ENCODE results near the gene DPPA4. TPM values are rescaled to one million over a fixed set of nuclear protein-coding genes. Genes with fewer than 3 reads are reported as not detected.

The DPPA4 gene
- total RNA-seq, 1 donor: not detected

GRCh38 chr3:109316162-109316730 lies 21.1 kb downstream of the DPPA4 start, which contains the start of gene DPPA2:
Gene DPPA2, minus strand, starts transcription at chr3:109316517. Its CDS starts 1,975 bp downstream, at chr3:109314542.
- Histone ChIP-seq H3K27me3 (ENCODE audit: insufficient read depth, low read length) (no peaks in the 10 kb centered on the region), H4K20me1 (ENCODE audit: insufficient read depth, low read length) (no peaks in the 10 kb centered on the region), H2AFZ (ENCODE audit: low read length) (no peak within 1 kb of the TSS), H3K4me3 (ENCODE audit: insufficient read depth, low read length) (no peak within 1 kb of the TSS), H3K9me3 (ENCODE audit: low read depth, low read length) (no peaks in the 10 kb centered on the region), H3K79me2 (ENCODE audit: insufficient read depth, low read length) (no peaks in the 10 kb centered on the region), H3K36me3 (ENCODE audit: insufficient read depth, low read length) (no peaks in the 10 kb centered on the region), H3K4me2 (ENCODE audit: insufficient read depth, low read length) (no peak within 1 kb of the TSS), H3K27ac (ENCODE audit: low read depth, low read length) (no peak within 1 kb of the TSS), H3K4me1 (ENCODE audit: insufficient read depth, low read length) (no peaks in the 10 kb centered on the region)
- no peak for DNase-seq (ENCODE audit: insufficient read length, low spot score, missing footprints)
- TF ChIP-seq CTCF (IDR thresholded peaks at IDR 0.05; ENCODE audit: extremely low read depth, low read depth, low read length): no peak

GRCh38 chr3:109313061-109313460 lies 24.3 kb downstream of the DPPA4 start:
- TF ChIP-seq CTCF (IDR thresholded peaks at IDR 0.05; ENCODE audit: extremely low read depth, low read depth, low read length): no peak
- no peak overlapping the region for H3K4me3 ChIP-seq (ENCODE audit: insufficient read depth, low read length)

GRCh38 chr3:109297496-109297895 lies 39.9 kb downstream of the DPPA4 start:
- no peak overlapping the region for H3K4me2 ChIP-seq (ENCODE audit: insufficient read depth, low read length)
- no peaks in the 10 kb centered on the region for H3K9me3 ChIP-seq (ENCODE audit: low read depth, low read length)
- H3K4me3 ChIP-seq (ENCODE audit: insufficient read depth, low read length): no peak overlapping the region
- H4K20me1 ChIP-seq (ENCODE audit: insufficient read depth, low read length): no peaks in the 10 kb centered on the region
- H3K36me3 ChIP-seq (ENCODE audit: insufficient read depth, low read length): no peaks in the 10 kb centered on the region
- H2AFZ ChIP-seq (ENCODE audit: low read length): no peak overlapping the region
- DNase-seq (ENCODE audit: insufficient read length, low spot score, missing footprints): no peak
- H3K79me2 ChIP-seq (ENCODE audit: insufficient read depth, low read length): no peaks in the 10 kb centered on the region
- H3K27me3 ChIP-seq (ENCODE audit: insufficient read depth, low read length): no peaks in the 10 kb centered on the region
- no peaks in the 10 kb centered on the region for H3K4me1 ChIP-seq (ENCODE audit: insufficient read depth, low read length)
- H3K27ac ChIP-seq (ENCODE audit: low read depth, low read length): no peak overlapping the region
- no peak for TF ChIP-seq CTCF (IDR thresholded peaks at IDR 0.05; ENCODE audit: extremely low read depth, low read depth, low read length)

More at GRCh38 chr3:109313061-109313460, 24.3 kb downstream of the DPPA4 start:
- Histone ChIP-seq H2AFZ (ENCODE audit: low read length) (no peak overlapping the region), H4K20me1 (ENCODE audit: insufficient read depth, low read length) (no peaks in the 10 kb centered on the region), H3K9me3 (ENCODE audit: low read depth, low read length) (no peaks in the 10 kb centered on the region), H3K27me3 (ENCODE audit: insufficient read depth, low read length) (no peaks in the 10 kb centered on the region), H3K79me2 (ENCODE audit: insufficient read depth, low read length) (no peaks in the 10 kb centered on the region), H3K36me3 (ENCODE audit: insufficient read depth, low read length) (no peaks in the 10 kb centered on the region), H3K27ac (ENCODE audit: low read depth, low read length) (no peak overlapping the region), H3K4me2 (ENCODE audit: insufficient read depth, low read length) (no peak overlapping the region), H3K4me1 (ENCODE audit: insufficient read depth, low read length) (no peaks in the 10 kb centered on the region)
- DNase-seq (ENCODE audit: insufficient read length, low spot score, missing footprints): no peak

GRCh38 chr3:109284071-109284470 lies 53.3 kb downstream of the DPPA4 start:
- Histone ChIP-seq H2AFZ (ENCODE audit: low read length) (no peak overlapping the region), H3K4me1 (ENCODE audit: insufficient read depth, low read length) (no peaks in the 10 kb centered on the region), H4K20me1 (ENCODE audit: insufficient read depth, low read length) (no peaks in the 10 kb centered on the region), H3K9me3 (ENCODE audit: low read depth, low read length) (no peaks in the 10 kb centered on the region), H3K27me3 (ENCODE audit: insufficient read depth, low read length) (no peaks in the 10 kb centered on the region), H3K4me2 (ENCODE audit: insufficient read depth, low read length) (no peak overlapping the region), H3K4me3 (ENCODE audit: insufficient read depth, low read length) (no peak overlapping the region), H3K36me3 (ENCODE audit: insufficient read depth, low read length) (no peaks in the 10 kb centered on the region), H3K79me2 (ENCODE audit: insufficient read depth, low read length) (no peaks in the 10 kb centered on the region), H3K27ac (ENCODE audit: low read depth, low read length) (no peak overlapping the region)
- DNase-seq (ENCODE audit: insufficient read length, low spot score, missing footprints): no peak
- no peak for TF ChIP-seq CTCF (IDR thresholded peaks at IDR 0.05; ENCODE audit: extremely low read depth, low read depth, low read length)
